ENCODE data around the gene AQP7.
"Not testable (repeated sequence)": the region's sequence is repeated elsewhere in the genome, so short reads cannot be mapped to it uniquely, and the experiment has no call there.

AQP7 gene

DNA sequence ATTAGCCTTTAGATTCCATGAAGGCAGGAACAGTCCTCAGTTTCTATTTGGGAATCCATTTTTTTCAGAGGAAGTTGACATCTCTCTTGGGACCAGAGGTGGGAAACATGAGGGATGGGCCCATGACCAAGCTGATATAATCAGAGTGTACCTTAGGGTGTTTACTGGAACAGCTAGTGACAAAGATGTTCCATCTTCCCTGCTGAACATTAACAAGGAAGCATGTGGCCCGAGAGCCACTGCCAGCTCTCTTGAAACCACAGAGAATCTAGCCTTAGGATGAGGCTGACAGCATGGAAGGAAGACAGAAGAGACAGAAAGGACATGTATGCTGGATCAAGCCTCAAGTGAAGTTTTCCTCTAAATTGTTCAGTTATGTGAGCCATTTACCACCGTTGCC, 29.1 kb upstream of the AQP7 start:
- no peak for DNase-seq

DNA sequence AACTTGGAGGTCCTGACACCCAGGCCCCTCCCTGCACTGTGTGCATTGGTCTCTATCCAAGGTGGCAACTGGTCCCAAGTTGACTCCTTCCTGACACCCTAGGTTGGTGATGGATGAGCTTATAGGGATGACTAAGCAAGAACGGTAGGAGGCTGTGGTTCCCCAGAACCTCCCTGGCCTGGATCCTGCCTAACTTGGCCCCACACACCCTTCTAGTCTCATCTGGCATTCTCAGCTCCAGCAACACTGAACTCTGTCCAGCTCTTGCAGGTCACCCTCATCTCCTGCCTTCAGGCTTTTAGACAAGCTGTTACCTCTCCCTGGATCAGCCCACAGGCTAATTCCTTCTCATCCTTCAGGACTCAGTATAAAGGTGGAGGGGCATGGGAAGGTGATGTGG, 28.6 kb upstream of the AQP7 start:
- DNase-seq, result no peak

DNA sequence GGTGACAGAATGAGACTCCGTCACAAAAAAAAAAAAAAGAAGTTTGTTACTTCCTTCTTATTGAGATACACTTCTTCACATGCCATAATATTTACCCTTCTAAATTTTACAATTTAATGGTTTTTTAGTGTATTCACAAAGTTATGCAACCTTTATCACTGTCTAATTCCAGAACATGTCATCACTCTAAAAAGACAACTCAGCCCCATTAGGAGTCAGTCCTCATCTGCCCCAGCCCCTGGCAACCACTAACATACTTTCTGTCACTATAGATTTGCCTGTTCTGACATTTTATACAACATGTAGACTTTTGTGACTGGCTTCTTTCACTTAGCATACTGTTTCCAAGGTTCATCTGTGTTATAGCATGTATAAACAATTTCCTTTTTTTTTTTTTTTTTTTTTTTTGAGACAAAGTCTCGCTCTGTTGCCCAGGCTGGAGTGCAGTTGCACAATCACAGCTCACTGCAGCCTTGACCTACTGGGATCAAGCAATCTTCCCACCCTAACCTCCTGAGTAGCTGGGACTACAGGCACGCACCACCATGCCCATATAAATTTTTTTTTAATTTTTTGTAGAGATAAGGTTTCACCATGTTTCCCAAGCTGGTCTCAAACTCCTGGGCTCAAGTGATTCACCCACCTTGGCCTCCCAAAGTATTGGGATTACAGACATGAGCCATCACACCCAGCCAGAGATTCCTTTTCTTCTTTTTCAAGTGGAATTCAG, 27.1 kb upstream of the AQP7 start:
- no peak for DNase-seq

DNA sequence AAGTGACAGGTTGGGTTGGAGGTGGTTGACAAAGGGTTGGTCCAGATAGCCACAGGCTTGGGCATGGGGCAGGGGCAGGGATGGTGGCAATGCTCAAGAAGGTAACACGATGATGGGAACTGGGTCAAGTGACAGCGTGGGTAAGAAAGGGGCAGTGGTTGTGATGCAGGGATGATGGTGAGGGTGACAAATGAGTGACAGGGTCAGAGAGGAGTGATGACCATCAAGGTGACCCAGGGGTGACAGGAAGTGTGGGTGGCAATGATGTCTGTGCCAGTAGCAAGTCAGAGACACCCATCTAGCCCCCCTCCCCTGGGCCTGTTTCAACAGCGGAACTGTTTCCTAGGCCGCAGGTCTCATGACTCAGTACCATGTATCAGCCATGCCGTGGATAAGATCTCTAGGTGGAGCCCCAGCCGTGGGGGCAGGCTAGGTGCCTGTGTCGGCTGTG, 24.5 kb upstream of the AQP7 start:
- peak; percentile 15 for DNase-seq

DNA sequence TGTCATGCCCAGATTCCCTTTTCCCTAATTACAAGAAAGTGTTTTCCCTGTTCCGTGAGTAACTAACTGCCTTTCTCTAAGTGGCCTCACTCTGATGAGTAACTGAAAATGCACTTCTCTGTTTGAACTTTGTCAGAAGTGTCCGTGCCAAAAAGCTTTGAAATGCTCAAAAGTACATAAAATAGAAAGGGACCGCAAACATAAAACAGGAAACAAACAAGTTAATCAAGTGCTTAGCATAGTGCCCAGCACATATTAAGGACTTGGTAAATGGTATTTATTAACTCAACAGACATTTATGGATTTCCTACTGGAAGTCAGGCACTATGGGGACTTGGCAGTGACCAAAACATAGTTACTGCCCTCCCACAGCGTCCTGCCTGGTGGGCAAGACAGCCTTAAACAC, 22.8 kb upstream of the AQP7 start:
- no peak for DNase-seq

DNA sequence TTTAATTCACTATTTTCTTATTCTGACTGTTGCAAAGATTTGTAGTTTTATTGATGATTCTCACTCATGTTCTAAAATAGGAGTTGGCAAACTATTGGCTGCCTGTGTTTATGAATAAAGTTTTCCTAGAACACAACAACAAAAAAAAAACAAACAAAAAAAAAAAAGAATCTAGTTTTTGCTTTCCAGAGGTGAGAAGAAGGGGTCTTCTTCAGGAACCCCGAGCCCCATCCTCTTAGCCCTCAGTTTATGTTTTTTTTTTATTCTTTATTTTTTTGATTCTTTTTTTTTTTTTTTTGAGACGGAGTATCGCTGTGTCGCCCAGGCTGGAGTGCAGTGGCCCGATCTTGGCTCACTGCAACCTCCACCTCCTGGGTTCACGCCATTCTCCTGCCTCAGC, 22.1 kb upstream of the AQP7 start:
- DNase-seq, result not testable (repeated sequence)

DNA sequence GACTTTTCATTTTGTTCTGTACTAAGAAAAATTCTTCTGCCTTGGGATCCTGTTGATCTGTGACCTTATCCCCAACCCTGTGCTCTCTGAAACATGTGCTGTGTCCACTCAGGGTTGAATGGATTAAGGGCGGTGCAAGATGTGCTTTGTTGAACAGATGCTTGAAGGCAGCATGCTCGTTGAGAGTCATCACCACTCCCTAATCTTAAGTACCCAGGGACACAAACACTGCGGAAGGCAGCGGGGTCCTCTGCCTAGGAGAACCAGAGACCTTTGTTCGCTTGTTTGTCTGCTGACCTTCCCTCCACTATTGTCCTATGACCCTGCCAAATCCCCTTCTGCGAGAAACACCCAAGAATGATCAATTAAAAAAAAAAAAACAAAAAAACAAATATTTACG, 21.7 kb upstream of the AQP7 start:
- not testable (repeated sequence) for DNase-seq

DNA sequence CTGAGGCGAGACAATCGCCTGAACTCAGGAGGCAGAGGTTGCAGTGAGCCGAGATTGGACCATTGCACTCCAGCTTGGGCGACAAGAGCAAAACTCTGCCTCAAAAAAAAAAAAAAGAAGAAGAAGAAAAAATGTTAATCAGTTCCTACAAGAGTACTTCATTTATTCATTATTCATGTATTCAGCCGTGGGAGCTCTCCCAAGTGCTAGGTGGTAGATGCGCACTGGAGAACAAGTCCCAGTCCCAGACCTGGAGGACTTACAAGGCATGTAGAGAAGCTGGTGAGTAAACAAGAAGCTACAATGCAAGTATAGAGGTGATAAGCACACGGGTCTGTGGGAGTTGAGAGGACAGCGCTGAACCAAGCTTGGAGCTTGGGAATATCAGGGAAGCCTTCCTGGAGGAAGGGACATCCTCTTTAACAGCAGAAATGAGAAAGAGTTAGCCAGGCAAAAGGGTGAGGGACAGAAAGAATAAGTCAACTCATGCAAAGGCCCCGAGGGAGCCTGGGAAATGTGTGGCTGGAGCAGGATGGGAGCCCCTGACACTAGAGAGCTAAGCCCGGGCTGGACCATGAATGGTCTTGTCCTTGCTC, 17.4 kb upstream of the AQP7 start:
- DNase-seq, result no peak

DNA sequence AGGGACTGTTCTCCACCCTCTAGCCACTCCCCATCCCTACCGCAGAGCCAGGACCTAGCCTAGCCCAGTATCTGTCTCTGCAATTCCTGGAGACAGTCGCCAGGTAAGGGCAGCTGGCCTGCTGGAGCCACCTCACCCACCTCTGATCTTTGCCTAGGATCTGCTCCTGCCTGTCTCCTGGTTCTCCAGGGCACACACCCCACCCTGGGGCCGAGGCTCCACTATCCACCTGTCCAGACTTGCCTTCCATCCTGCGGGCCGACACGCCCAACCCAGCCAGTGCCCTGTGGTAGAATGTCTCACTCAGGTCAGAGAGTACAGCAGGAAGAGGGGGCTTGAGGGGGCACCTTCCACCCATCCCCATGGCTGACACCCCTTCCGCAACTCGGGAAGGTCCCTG, 15.7 kb upstream of the AQP7 start:
- no peak for DNase-seq

DNA sequence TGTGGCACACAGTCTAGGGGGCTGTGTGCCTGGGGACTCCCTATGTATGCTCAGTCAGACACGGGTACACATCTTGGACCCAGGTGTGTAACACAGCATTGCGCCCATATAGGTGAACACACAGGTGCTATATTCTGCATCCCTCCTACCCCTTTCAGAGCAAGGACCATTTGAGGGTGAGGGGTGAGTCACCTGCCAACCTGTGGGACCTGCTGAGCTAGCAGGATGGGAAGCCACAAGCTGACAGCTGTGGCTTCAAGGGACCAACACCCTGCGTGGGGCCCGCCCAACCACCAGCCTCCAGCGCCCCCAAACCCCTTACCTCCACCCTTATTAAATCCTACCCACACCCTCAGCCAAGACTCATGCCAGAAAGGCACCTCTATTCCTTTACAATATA, 14.6 kb upstream of the AQP7 start:
- DNase-seq, result peak; percentile 11

DNA sequence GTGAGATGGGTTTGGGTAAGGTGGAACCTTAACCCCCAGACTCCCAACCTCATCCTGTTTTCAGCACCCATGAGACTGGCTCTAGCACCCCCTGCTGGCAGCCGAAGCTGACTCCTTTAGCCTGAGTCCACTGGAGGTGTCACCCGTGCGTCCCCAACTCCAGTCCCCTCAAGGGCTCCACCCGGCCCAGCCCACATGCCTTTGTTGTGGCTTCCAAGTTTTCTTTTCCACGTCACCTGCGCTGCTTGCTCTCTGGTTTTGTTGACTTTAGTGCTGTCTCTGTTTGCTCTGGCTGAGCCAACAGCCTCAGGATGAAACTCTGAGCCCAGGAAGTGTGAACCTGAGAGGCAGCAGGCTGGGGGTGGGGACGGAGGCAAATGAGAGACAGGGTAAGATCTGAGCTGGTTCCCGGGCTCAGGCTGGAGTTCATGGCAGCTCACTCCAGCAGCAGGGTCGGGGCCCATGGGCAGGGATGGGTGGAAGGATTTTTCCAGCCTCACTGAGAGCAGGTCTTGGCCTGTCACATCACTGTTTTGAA, 13.2 kb upstream of the AQP7 start:
- peak; percentile 87 for DNase-seq

DNA sequence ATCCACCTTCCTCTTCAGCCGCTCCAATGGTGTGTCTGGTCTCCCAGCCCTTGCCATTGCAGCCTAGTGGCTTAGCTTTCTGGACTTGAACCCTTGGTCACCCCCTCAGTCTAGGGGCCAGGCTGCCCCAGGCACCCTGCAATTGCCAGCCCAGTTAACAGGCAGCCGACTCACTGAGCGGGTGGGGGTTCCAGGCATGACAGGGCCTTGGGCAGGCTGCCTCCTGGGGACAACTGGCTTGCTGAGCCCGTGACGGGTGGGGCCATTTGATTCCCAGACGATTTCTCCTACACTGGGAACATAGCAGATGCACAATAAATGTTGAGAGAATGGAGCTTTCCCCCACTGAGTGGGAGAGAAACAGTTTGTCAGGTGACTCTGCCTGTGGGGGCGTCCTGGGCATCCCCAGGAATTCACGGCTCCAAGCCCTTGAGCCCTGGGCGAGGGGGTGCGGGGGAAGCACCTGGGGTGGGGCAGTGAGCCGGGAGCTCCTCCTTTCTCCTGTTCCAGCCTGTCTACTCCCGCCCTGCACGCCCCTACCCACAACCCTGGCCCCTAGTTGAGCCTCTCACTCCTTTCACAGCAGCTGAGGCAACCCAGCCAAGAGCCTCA, 12.6 kb upstream of the AQP7 start:
- DNase-seq, result no peak

DNA sequence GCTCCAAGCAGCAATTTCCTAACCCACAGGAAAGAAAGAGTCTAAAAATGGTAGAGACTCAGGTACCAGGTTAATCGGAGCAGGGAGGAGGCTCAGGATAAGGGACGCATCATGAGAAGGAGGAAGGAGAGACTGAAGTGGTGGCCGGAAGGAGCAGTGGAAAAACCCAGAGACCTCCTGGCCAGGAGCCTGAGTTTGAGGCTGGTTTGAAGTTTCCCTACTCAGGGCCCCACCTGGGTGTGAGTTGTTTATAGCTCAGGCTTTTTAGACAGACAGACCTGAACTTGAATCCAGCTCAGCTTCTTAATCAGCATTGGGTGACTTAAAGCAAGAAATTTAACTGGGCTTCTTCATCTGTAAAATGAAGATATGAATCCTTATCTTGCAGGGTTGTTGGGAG, 11.9 kb upstream of the AQP7 start:
- DNase-seq, result no peak

DNA sequence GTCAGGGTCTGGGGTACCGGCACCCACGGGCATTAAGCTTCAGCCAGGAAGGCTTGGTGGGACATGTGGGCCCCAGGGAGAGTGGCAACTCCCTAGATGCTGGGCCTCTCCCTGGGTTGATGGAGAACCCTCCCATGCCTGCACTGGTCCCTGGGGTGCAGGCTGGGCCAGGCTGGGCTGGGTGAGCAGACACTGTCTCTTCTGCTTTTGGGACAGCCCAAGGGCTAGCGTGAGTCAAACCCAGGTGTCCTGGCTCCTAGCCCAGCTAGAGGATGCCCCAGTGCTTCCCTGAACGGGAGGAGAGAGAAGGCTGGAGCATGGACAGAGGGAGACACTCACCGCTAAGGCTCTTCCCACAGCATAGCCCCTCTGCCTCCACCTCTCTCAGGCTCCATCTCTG, 5.7 kb upstream of the AQP7 start:
- DNase-seq, result no peak

DNA sequence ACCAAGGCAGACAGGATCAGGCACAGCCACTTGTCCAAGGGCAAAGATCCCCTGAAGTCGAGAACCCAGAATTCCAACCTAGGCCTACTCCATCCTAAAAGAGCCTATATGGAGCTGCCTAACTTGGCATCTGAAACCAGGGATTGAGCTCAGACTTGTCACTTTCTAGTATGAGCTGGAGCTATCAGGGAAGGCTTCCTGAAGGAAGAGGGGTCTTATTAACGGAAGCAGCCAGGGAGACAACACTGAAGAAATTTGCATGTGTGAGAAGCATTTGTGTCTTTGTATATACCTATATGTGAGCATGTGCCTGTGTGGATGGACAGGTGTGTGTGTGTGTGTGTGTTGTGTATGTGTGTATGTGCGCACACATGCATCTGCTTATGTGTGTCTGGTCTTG, 4.7 kb upstream of the AQP7 start:
- DNase-seq, result no peak

DNA sequence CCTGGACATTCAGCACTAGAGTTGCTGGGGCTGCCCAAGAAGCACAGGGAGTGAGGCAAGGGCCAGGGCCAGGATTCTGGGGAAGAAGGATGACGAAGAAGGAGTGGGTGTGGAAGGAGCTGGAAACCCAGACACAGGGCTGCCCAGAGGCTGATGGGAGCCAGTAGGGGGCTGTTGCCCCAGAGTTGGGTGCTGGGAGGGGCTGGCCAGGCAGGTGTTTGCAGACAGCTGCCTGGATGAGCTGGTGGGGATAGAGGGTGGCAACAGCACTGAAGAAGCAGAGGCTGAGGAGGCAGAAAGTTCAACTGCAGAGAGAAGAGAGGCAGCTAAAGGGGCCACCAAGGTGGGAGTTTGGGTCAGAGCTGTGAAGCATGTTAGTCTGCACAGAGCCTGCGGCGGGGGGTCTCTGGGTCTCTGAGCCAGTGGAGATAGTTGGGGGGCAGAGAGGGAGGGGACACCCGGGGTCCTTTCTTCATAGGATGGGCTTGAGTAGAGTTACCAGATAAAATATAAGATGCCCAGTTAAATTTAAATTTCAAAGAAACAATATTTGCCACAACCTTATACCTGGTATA, 2.5 kb upstream of the AQP7 start:
- no peak for DNase-seq

DNA sequence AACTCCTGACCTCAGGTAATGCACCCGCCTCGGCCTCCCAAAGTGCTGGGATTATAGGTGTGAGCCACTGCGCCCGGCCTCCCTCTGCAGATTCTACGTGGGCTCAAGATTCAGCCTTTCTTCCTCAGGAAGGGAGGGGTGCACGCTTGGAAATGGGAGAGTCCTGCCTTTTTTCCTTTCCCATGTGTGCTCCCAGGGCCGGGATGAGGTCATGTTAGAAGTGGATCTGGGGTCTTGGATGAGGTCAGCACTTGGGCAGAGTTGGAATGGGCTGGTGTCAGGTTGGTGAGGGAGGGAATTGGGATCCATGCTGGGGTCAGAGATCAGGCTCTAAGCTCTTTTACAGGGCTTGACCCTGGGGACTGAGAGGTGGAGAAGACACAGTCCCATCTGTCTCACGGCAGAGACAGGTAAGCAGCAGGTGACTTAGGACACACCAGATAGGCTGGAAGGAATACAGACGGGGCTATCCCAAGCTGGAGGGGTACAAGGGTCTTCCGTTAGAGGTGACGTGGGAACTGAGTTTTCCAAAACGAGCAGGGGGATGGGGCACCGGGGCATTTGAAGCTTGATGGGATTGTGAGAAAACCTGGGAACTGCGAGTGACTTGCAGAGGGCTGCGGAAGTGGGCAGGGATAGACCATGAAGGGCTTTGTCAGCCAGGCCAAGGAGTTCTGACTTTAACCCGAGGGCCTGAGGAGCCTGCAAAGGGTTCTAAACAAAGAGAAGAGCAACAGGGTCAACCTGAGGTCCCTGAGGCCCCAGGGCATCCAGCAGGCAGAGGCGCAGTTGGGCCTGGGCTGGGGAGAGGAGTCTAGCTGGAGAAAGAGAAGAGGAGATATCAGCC, 1.8 kb upstream of the AQP7 start:
- no peak for DNase-seq

DNA sequence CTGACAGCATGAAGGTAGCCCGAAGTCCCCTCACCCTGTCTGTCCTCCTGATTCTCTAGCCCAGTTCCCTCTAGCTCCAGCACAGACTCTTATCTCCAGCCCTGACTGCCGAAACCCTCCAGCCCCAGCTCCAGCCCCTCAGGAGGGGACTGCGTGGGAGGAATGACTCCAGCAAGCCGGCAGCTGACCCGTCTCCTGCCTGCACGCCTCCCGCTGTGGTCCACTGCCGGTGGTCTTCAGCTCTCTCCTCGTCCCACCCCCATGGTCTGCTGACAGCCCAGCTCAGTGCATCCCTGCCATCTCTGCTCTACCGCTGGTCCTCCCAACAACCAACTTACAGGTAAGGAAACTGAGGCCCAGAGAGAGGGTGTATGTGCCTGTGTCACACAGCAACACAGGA, 559 bp downstream of the AQP7 start:
- not testable (repeated sequence) for DNase-seq

DNA sequence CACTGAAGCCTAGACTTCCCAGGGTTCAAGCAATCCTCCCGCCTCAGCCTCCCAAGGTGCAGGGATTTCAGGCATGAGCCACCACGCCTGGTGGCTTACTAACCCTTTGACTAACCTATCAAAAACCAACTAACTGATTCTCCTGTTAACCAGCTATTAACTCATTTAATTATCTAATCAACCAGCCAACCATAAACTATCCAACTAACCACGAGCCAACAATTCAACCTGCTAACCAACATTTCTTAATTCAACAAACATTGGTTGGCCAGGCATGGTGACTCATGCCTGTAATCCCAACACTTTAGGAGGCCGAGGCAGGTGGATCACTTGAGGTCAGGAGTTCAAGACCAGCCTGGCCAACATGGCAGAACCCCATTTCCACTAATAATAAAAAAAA, 3.3 kb downstream of the AQP7 start:
- DNase-seq, result not testable (repeated sequence)

DNA sequence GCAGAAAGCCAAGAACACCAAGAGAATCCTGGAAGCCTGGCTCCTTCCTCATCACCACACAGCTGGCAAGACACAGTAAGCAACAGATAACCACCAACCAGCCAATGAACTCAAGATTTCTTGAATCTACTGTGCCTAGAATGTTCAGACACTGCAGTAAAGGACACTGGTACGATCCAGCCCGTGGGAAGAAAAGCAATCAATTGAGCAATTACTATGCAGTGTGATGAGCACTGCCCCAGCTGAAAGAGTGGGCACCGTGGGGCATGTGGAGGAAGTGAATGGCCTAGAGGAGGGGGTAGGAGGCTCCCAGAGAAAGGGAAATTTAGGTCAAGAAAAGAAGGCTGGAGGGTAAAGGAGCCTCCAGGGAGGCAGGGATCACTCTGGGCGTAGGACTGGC, 4.6 kb downstream of the AQP7 start:
- not testable (repeated sequence) for DNase-seq

DNA sequence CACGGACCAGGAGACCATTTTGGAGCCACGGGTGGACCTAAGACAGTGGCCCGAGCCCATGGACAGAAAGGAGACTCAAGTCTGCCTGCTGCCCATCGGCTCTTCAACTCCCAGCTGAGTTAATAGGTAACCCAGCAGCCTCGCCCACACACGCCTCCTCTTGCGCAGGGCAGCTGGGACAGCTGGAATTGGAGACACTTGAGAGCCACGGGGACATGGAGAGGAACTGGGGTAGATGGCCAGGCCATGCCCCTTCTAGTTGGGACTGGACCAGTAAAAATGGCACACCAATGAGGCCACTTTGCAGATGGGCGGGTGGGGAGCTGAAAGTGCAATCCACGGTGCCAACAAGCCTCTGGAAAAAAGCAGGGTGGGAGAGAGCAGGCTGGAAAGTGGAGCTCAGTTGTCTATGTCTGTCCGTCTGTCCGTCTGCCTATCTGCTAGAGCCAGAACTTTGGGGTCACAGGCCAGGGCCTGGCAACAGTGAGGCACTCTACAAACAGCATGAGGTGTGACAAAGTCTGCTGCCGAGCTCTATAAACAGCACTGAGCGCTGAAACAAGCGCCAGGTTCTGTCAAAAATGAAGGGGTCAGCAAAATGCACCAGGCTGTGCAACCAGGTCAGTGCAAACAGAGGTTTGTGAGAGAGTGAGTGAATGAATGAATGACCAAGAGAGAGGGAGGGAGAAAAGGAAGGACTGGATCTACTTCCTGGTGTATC, 7.0 kb downstream of the AQP7 start:
- not testable (repeated sequence) for DNase-seq

DNA sequence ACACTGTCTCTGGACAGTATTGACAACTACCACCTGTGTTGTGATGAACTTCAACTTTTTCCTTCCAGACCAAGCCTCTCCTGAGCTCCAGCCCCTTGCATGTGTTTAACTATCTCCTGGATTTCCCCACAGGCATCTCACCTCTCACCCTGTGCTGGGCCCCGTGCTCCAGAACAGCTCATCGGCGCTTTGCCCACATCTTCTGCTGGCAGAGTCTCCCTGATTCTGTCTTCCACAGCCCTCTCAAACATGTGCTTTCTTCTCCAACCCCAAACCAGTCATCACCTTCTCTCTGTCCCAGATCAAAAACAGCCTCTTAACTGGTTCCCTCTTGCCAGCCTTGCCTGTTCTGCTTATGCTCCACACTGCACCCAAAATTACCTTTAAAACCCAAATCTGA, 8.4 kb downstream of the AQP7 start:
- not testable (repeated sequence) for DNase-seq

All from stimulated activated naive CD4-positive, alpha-beta T cell treated with Interleukin-2 at 50 U/mL for 16 hours (primary cell).